NCI-H748 (cell line): ENCODE results near the gene RUFY3.
A peak's percentile ranks its signal among the peaks of the same experiment; 100 is the strongest.
"Not testable (repeated sequence)": the region's sequence is repeated elsewhere in the genome, so short reads cannot be mapped to it uniquely, and the experiment has no call there.

Source experiments
- DNase-seq: peaks from one replicate; lab custom pipeline; 2025; ENCODE audit not compliant: unreplicated experiment; lab: John Stamatoyannopoulos, UW

The RUFY3 gene

GRCh38 chr4:70838666-70839588 lies 117.2 kb downstream of the RUFY3 start:
- DNase-seq: peak; percentile 71

GRCh38 chr4:70839589-70840093 lies 117.9 kb downstream of the RUFY3 start, which contains the start of gene GRSF1:
GRSF1 (minus strand) TSS chr4:70839890; CDS start chr4:70839827, 63 bp downstream.
- peak; percentile 88 for DNase-seq

GRCh38 chr4:70840137-70840536 lies 118.4 kb downstream of the RUFY3 start:
- peak; percentile 5 for DNase-seq

DNA sequence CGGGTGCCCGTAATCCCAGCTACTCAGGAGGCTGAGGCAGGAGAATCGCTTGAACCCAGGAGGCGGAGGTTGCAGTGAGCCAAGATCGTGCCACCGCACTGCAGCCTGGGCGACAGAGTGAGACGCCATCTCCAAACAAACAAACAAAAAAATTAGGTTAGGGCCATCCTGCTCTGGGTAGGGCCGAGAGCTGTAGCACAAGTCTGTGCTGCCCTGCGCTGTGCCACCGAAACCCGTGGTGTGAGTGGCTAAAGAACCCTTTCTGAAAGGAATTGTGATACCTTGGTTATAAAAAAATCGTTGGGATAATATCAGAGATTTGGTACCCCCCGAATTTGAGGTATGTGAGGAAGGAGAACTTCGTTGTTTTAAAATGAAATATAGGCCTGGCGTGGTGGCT lies 118.9 kb downstream of the RUFY3 start:
- DNase-seq: not testable (repeated sequence)

DNA sequence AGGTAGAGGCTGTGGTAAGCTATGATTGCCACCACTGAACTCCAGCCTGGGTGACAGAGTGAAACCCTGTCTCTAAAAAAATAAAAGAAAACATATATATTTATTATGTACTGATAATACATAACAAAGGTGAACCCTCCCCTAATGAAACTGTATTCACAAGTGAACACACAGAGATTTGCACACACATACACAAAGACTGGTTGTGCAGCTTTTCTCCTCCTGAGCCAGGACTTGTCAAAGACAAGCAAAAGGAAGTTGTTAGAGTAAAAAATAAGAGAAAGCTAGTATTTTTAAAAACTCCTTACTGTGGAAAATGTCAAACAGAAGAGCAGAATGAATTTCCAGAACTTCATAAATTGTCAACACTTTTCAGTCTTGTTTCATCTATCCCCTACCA lies 119.4 kb downstream of the RUFY3 start:
- no peak for DNase-seq

- peak; percentile 1 for DNase-seq
Observed at GRCh38 chr4:70841951-70842350, 120.2 kb downstream of the RUFY3 start.

DNA sequence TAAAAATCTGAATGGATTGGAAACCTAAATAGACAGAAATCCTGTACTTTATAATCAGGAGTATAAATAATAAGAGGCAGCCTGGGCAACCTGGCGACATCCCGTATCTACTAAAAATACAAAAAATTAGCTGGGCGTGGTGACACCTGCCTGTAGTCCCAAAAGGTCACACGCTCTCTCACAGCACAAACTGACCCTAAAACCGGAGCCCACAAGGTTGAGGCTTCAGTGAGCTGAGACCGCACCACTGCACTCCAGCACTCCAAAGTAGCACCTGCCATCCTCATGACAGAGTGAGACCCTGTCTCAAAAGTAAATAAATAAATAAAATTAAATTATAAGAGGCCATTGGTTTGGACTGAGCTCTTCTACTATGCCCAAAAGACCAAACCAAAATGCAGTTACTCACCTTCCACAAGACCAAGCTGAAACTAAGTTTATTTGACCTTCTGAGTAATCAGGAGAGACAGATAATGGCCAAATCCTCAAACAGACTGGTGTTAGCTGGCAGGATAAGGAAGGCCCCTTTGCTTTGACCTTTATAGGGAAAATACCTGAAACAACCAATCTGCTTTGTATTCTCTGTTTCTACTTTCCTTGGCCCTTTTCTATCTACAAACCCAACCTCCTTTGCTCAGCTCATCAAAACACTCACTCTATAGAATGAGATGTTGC lies 121.1 kb downstream of the RUFY3 start:
- DNase-seq: peak; percentile 73

GRCh38 chr4:70844180-70844579 lies 122.4 kb downstream of the RUFY3 start:
- DNase-seq: no peak

DNA sequence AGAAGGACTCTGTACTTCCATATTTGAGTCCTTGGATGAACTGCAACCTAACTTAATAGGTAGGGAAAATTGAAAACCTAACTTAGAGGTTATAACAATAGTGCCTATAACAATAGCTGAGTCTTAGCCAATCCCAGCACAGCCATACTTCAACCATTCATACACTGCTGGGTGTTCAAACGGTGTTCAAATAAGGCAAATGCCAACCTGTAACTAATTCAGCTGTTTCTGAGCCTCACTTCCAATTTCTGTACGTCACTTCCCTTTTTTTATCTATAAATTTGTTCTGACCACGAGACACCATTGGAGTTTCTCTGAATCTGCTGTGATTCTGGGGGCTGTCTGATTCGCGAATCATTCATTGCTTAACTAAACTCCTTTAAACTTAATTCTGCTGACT lies 127.5 kb downstream of the RUFY3 start:
- no peak for DNase-seq

DNA sequence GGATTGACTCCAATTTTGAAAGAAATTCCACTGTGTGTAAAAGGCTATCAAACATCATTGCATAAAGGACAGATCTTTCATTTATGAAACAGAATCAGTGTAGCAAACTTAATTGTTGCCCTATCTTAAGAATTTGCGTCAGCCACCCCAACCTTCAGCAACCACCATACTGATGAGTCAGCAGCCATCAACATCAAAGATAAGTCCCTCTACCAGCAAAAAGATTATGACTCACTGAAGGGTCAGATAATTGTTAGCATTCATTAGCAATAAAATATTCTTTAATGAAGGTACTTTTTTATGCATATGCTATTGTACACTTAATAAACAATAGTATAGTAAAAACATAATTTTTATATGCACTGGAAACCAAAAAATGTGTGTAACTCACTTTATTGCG lies 133.7 kb downstream of the RUFY3 start:
- no peak for DNase-seq
